HG02763 (cell line): ENCODE results near the gene GTF2IRD1.
"Not testable (repeated sequence)": the region's sequence is repeated elsewhere in the genome, so short reads cannot be mapped to it uniquely, and the experiment has no call there.

ENCODE experiments used
- ATAC-seq: cut with Tn5 transposase; IDR thresholded peaks from one replicate; pipeline ENCODE4 v1.9.1; 2021; ENCODE audit warnings: mild to moderate bottlenecking, moderate library complexity; ENCODE audit not compliant: unreplicated experiment

The GTF2IRD1 gene

DNA sequence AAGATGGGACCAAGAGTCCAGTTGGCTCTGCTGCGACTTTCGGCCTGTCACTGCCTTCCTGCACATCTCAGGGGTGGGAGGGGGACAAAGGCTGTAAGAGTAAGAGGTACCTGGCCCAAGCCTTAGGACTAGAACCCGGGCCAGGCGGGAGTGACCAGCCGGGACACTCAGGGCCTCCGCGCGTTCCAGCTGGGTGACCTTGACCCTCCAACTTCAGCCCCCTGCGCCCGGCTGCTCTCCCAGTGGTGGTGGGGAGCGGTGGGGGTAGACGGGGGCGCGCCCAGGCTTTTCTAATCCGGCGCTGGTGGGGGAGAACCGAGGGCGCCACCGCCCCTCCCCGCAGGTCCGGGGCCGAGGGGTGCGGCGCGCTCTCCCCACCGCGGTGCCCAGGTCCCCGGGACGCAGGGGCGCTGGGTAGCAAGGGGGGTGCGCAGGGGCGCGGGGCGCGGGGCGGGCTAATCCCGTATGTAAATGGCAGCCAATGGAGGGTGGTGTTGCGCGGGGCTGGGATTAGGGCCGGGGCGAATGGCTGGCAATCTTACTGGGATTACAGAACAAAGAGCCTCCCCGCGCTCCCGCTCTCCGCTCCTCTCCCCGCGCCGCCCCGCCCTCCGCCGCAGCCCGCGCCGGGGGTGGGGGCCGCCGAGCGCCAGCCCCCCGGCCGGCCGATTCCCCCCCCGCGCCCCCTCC lies at the start of gene GTF2IRD1:
Gene GTF2IRD1, plus strand, starts transcription at position 585 of the 690 bp plus-strand sequence. CDS start 54,175 bp downstream, outside the sequence.
- no peak for ATAC-seq

DNA sequence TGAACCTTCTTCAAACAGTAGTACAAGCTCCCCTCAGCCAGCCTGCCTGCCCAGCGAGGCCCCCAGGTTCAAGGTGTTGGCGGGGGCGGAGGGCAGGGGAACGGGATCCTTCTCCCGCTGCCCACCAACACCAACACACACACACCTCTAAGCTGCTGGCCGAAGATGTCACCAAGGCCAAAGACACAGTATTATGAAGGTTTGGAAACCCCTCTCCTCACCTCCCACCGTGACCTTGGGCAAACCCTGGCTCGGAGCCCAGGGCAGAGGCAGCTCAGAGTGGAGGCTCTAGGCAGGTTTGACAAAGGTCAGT lies 49.4 kb upstream of the GTF2IRD1 start:
- ATAC-seq, result no peak

DNA sequence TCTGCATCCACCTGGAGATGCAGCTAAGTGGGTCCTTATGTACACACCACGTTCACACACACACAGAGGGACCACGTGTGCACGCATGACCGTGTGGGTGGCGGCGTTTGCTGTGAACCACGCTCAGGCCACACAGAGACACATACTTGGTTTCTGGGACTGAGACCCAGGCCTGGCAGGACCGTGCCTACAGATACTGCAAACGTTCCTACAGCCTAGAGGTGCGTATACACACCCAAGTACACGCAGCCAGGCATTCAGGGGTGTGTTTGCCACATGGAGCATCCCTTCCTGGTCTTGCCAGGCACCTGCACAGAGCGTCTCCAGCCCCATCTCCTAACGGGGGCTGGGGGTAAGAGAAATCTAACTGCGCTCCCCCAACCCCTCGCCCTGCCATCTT lies 49.0 kb upstream of the GTF2IRD1 start:
- ATAC-seq, result no peak

DNA sequence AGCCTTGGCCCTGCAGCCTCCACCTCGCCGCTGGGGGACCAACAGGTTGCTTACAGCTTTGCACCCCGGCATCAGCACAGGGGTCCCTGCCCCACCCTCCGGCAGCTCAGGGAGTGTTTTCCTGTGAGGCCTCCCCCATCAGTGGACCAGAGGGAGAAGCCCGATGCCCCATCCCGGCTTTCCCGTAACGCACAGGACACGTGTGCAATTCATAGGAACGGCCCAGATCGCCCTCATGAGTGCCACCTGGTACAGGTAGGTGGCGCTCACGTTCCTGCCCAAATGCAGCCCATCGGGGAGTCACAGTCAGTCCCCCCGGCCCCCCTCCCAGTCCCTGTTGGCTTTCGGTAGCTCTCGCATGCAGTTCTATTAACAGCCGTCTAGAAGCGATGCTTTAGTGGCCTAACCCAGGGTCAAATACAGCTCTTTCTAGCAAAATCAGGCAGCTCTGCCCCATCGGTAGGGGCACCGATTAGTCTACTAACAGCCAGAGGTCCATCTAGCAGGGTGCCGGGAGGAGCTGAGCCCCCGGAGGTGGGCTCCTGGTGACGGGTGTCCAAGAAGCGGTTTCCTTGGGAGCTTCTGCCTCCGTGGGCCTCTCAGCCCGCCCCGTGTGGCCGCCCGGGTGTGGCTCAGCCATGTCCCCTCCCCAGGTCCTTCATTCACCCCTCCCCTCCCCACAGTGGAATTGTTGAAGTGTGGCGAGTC lies 48.4 kb upstream of the GTF2IRD1 start:
- ATAC-seq, result no peak

GRCh38 chr7:74405899-74406512 lies 47.7 kb upstream of the GTF2IRD1 start:
- no peak for ATAC-seq

GRCh38 chr7:74407958-74408357 lies 45.7 kb upstream of the GTF2IRD1 start:
- ATAC-seq, result no peak

GRCh38 chr7:74409571-74409970 lies 44.1 kb upstream of the GTF2IRD1 start:
- ATAC-seq, result no peak

- no peak for ATAC-seq
These were observed 42.9 kb upstream of the GTF2IRD1 start for GRCh38 chr7:74410772-74411171.

GRCh38 chr7:74411571-74411970 lies 42.1 kb upstream of the GTF2IRD1 start:
- ATAC-seq, result not testable (repeated sequence)

DNA sequence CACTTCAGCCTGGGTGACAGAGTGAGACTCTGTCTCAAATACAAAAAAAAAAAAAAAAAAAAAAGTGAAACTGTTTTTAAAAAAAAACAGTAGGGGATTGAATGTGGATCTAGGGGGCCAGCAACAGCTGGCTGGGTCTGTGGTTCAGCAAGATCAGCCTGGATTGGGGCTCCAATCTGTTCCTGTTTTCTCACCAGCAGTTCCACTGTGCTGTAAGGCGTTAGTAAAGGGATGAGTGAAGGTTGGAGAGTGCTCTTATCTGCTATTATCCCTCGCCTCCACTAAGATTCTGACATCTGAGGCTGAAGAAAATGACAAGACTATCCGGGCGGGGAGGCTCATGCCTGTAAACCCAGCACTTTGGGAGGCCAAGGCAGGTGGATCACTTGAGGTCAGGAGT lies 41.6 kb upstream of the GTF2IRD1 start:
- no peak for ATAC-seq

- ATAC-seq, result no peak
These were observed 41.1 kb upstream of the GTF2IRD1 start for GRCh38 chr7:74412603-74413002.

GRCh38 chr7:74414595-74415333 lies 38.9 kb upstream of the GTF2IRD1 start:
- ATAC-seq, result not testable (repeated sequence)

DNA sequence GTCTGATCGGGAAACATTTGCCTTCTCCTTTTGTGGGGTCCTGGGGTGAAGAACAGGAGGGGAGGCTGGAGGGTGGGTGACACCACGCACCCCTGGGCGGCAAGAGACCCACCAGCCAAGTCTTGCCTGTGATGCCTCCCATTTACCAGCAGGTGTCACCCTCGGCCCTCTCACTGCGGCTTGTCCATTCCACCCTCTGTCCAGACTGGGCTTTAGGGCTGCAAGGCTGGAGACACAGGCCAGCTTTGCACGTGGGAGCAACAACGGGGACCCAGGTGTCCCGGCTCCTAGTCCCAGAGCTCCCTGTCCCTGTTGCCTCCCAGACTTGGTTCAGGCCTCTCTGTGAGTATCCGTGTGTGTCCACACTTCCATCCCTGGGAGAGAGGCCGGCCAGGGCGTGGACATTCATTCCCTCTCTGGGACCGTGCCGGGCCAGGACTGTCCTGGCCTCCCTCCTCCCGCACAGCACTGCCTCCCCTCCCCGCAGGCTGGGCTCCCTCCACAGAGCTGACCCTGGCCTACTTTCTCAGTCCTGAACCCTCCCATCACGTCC lies 36.2 kb upstream of the GTF2IRD1 start:
- ATAC-seq, result no peak

DNA sequence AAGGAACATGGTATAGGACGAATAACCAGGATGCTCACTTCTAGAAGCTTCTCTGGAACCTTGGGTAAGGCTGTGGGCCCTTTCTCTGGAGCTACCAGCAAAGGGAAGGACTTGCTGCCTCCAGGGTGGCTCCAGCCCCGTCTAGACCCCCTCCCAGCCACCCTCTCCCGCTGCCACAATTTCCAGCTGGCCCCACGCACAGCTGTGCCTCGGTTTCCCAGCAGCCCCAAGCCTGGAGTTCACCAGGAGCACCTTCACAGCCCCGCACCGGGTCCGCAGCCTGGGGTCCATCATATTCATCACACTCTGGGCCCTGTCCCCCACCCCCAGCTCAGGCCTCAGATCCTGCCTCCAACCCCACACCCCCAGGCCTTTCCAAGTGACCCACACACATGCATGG lies 35.6 kb upstream of the GTF2IRD1 start:
- no peak for ATAC-seq

- ATAC-seq, result no peak
These were observed 35.2 kb upstream of the GTF2IRD1 start for GRCh38 chr7:74418538-74418937.

DNA sequence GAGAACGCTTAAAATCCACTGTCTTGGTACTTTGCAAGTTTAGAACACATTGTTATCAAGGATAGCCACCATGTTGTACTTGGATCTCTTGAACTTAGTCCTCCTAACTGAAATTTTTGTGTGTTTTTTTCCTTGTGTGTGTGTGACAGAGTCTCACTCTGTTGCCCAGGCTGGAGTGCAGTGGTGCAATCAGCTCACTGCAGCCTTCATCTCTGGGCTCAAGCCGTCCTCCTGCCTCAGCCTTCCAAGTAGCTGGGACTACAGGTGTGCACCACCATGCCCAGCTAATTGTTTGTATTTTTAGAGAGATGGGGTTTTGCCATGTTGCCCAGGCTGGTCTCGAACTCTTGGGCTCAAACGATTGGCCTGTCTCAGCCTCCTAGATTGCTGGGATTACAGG lies 34.5 kb upstream of the GTF2IRD1 start:
- not testable (repeated sequence) for ATAC-seq

DNA sequence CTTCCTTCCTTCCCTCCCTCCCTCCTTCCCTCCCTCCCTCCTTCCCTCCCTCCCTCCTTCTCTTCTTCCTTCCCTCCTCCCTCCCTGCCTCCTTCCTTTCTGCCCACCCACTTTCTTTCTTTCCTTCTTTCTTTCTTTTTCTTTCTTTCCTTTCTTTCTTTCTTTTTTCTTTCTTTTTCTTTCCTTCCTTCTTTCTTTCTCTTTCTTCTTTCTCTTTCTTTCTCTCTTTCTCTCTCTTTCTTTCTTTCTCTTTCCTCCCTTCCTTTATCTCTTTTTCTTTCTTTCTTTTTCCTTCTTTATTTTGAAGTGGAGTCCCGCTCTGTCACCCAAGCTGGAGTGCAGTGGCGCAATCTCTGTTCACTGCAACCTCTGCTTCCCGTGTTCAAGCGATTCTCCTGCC lies 33.7 kb upstream of the GTF2IRD1 start:
- ATAC-seq, result no peak

GRCh38 chr7:74424291-74424880 lies 29.3 kb upstream of the GTF2IRD1 start:
- no peak for ATAC-seq

DNA sequence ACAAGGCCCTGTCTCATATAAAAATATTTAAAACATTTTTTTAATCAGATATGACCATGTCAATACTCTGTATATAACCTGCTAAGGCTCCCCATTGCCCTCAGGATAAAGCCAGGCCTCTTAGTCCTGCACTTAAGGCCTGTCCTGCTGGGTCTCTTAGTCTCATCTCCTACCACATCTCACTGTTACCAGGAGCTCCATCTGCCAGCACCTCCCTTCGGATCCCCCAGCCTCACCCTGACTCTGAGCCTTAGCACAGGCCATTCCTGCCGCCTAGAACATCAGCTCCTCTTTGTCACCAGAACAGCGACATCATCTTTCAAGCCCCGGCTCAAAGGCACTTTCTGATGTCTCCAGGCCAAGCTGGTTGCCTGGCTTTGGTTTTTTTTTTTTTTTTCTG lies 25.7 kb upstream of the GTF2IRD1 start:
- ATAC-seq, result no peak

DNA sequence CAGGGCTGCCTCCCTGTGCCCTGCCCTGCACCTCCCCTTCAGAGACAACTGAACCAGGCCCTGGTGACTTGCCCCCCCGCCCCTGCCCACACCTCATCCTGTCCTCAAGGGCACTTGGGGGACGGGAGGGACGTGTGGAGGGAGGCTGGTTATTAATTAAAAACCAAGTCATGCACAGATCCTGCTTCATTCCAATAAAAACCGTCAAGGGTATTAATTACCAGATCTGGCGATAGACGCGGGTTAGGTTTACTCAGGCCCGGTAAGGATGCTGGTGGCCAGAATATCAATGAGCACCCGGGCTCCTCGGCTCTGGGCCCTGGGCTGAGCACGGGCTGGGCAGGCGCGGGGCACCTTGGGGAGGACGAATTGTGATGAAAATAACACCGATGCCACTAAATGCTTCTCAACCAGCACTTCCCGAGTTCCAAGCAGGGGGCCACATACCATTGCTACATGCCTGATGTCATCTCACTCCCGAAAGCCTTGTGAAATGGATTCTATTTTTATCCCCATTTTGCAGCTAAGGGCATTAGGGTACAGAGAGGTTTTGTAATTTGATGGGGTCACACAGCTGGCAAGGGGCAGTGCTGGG lies 24.5 kb upstream of the GTF2IRD1 start:
- no peak for ATAC-seq
